DOHH2 (cell line): ENCODE measurements around the gene WASL.

ENCODE experiments used
- H3F3A ChIP-seq: fragments of 200-600 bp; sonication (generic), shearing (Covaris generic); 2 replicates; pipeline ENCODE4 v1.6.0; 2016; ENCODE audit warnings: antibody characterized with exemption, mild to moderate bottlenecking; ENCODE audit not compliant: control insufficient read depth, insufficient read depth
- H3K27ac ChIP-seq: fragments of 200-600 bp; sonication (generic); 2 replicates; pipeline ENCODE4 v1.5.1; 2014; ENCODE audit warnings: low read depth, mild to moderate bottlenecking, low read length, moderate library complexity
- H3K27me3 ChIP-seq: fragments of 200-600 bp; sonication (generic); 2 replicates; pipeline ENCODE4 v1.6.1; 2014; ENCODE audit warnings: mild to moderate bottlenecking, low read length, mixed read lengths; ENCODE audit not compliant: control insufficient read depth
- H3K36me3 ChIP-seq: fragments of 200-600 bp; sonication (generic); 2 replicates; pipeline ENCODE4 v1.6.1; 2014; ENCODE audit warnings: mild to moderate bottlenecking, low read length, moderate library complexity, mixed read lengths; ENCODE audit not compliant: control insufficient read depth
- H3K4me1 ChIP-seq: fragments of 200-600 bp; sonication (generic); 2 replicates; pipeline ENCODE4 v1.6.1; 2014; ENCODE audit warnings: mild to moderate bottlenecking, low read length, mixed read lengths; ENCODE audit not compliant: control insufficient read depth
- H3K4me2 ChIP-seq: fragments of 200-600 bp; sonication (generic); 2 replicates; pipeline ENCODE4 v1.6.0; 2014; ENCODE audit warnings: mild to moderate bottlenecking, low read length, moderate library complexity
- H3K4me3 ChIP-seq: fragments of 200-600 bp; sonication (generic); 2 replicates; pipeline ENCODE4 v1.5.1; 2014; ENCODE audit warnings: mild to moderate bottlenecking, low read length, mixed read lengths
- H3K79me2 ChIP-seq: fragments of 200-600 bp; sonication (generic); 2 replicates; pipeline ENCODE4 v1.6.1; 2014; ENCODE audit warnings: mild to moderate bottlenecking, low read length, mixed read lengths; ENCODE audit not compliant: control insufficient read depth
- H3K9me2 ChIP-seq: fragments of 200-600 bp; sonication (generic); replicated peaks from 2 replicates; pipeline ENCODE4 v1.6.1; 2014; ENCODE audit warnings: mild to moderate bottlenecking, low read length, mixed read lengths; ENCODE audit not compliant: control insufficient read depth
- H3K9me3 ChIP-seq: fragments of 200-600 bp; sonication (generic); 2 replicates; pipeline ENCODE4 v1.6.1; 2014; ENCODE audit warnings: antibody characterized with exemption, low read length, mixed read lengths; ENCODE audit not compliant: control insufficient read depth, insufficient read depth
- H4K20me1 ChIP-seq: fragments of 200-600 bp; sonication (generic); 2 replicates; pipeline ENCODE4 v1.6.0; 2014; ENCODE audit warnings: low read depth, mild to moderate bottlenecking, antibody characterized with exemption, low read length, moderate library complexity; ENCODE audit not compliant: control insufficient read depth, insufficient read depth
- CTCF ChIP-seq: fragments of 200-600 bp; sonication (generic); IDR thresholded peaks from one replicate; pipeline ENCODE4 v1.5.1; 2014; ENCODE audit warnings: antibody characterized with exemption, mild to moderate bottlenecking, low read depth, low read length; ENCODE audit not compliant: poor library complexity, severe bottlenecking
- EZH2phosphoT487 ChIP-seq: fragments of 200-600 bp; sonication (generic); IDR thresholded peaks from 2 replicates; pipeline ENCODE4 v1.6.1; 2017; ENCODE audit warnings: borderline replicate concordance, mild to moderate bottlenecking, antibody characterized with exemption, low read length, moderate library complexity, mixed read lengths

WASL gene

DNA sequence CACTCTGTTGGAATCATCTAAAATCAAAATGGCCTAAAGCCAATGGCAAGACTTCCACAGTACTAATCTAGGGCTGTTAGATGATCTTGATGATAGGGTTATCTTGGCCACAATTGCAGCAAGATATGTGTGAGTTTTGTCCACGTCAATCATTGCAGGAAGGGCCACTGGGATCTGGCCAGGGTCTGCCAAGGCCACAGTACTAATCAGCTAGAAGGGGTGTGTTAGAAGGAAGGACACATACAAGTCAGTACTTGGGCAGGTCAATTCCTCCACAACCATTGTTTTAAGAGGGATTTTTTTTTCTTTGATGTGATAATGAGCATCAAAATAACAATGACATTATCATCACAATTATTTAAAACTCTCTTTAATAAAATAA lies 91.5 kb downstream of the WASL start:
- H3K27me3 ChIP-seq: no peaks in the 10 kb centered on the region
- no peak overlapping the region for H3K4me3 ChIP-seq
- no peaks in the 10 kb centered on the region; the same call in 1 of the 2 replicates for H4K20me1 ChIP-seq
- no peak overlapping the region for H3K27ac ChIP-seq
- H3K36me3 ChIP-seq: no peaks in the 10 kb centered on the region
- H3F3A ChIP-seq: no peaks in the 10 kb centered on the region
- H3K9me3 ChIP-seq: no peaks in the 10 kb centered on the region
- H3K9me2 ChIP-seq: no peaks in the 10 kb centered on the region; the same call in 1 of the 2 replicates
- no peaks in the 10 kb centered on the region for H3K79me2 ChIP-seq
- no peak overlapping the region for H3K4me2 ChIP-seq
- H3K4me1 ChIP-seq: no peaks in the 10 kb centered on the region
- TF ChIP-seq EZH2phosphoT487: no peak
- TF ChIP-seq CTCF: no peak

DNA sequence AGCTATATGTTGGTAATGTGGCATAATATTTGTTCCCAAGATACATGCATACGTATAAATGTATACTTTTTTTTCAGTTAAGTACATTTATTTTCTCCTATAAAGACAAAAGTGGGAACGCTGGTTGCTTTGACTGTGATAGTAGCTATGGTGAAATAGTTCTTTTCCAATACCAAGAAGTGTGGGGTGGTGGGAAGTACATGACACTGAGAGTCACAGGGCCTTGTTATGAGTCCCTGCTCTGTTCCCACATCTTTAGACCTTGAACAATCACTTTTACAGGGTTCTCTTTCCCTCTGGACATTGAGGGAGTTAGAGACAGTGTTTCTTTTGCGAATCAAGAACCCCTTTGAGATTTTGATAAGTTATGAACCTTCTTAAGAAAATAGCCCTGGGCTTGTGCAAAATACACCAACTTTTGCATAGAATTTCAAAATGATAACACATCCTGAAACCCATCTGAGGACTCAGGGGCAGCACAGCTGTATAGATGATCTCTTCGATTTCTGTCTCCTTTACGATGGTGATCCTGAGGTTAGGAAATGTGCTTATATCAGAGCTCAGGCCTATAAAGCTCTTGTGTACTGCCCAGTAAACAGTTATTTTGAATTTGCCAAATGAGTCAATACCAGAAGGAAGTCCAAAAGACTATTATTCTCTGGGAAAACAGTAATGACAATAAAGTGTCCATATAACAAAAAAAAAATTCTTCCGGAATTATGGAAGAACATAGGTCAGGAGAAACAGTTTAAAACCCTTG lies 92.1 kb downstream of the WASL start:
- H3K27ac ChIP-seq: no peak overlapping the region
- no peaks in the 10 kb centered on the region for H3K79me2 ChIP-seq
- H3K9me3 ChIP-seq: no peaks in the 10 kb centered on the region
- no peaks in the 10 kb centered on the region for H4K20me1 ChIP-seq
- H3K4me2 ChIP-seq: no peak overlapping the region
- no peaks in the 10 kb centered on the region for H3K4me1 ChIP-seq
- no peaks in the 10 kb centered on the region for H3K36me3 ChIP-seq
- TF ChIP-seq EZH2phosphoT487: no peak
- TF ChIP-seq CTCF: no peak
- H3F3A ChIP-seq: no peaks in the 10 kb centered on the region
- H3K27me3 ChIP-seq: no peaks in the 10 kb centered on the region
- H3K4me3 ChIP-seq: no peak overlapping the region
- no peaks in the 10 kb centered on the region; the same call in 1 of the 2 replicates for H3K9me2 ChIP-seq

DNA sequence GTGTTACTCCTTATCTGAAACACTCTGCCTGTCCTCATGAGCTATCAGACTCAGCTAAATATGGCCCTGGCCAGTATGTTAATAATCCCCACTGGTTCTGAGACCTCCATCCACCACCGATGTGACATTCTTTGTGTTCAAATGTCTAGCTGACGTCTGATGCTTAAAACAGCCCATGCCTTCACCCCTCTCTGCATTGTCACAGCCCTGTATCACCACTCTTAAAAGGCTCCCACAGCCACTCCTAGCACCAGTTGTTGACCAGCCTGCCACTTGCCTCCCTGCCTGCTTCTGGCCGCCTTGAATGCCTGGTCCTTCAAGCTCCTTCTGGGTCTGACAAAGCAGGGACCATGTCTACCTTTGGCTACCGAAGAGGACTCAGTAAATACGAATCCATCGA lies 93.2 kb downstream of the WASL start, which contains the start of gene LMOD2:
LMOD2 (plus strand) TSS at position 253 of the 400 bp plus-strand sequence; CDS start at position 351, 98 bp downstream.
- H3K27ac ChIP-seq: no peak within 1 kb of the TSS

More for the DNA sequence above, 93.2 kb downstream of the WASL start, which contains the start of gene LMOD2:
- no peaks in the 10 kb centered on the region; the same call in 1 of the 2 replicates for H3K9me2 ChIP-seq
- H4K20me1 ChIP-seq: no peaks in the 10 kb centered on the region
- no peaks in the 10 kb centered on the region for H3K9me3 ChIP-seq
- H3K4me3 ChIP-seq: no peak within 1 kb of the TSS
- no peaks in the 10 kb centered on the region; the same call in 1 of the 2 replicates for H3K27me3 ChIP-seq
- H3K4me1 ChIP-seq: no peaks in the 10 kb centered on the region
- H3K79me2 ChIP-seq: no peaks in the 10 kb centered on the region
- H3K36me3 ChIP-seq: no peaks in the 10 kb centered on the region
- H3K4me2 ChIP-seq: no peak within 1 kb of the TSS
- TF ChIP-seq CTCF (no peak), EZH2phosphoT487 (no peak)
- no peaks in the 10 kb centered on the region for H3F3A ChIP-seq
